Suppressor macrophage (primary cell): ENCODE data around the gene LRGUK.
A peak's percentile ranks its signal among the peaks of the same experiment; 100 is the strongest.
"Not testable (repeated sequence)": the region's sequence is repeated elsewhere in the genome, so short reads cannot be mapped to it uniquely, and the experiment has no call there.

Experiments used
- DNase-seq, 4 experiments: peaks; one replicate each; pipeline ENCODE4 v3.0.0-alpha.2; 2020 to 2022

Gene LRGUK

DNA sequence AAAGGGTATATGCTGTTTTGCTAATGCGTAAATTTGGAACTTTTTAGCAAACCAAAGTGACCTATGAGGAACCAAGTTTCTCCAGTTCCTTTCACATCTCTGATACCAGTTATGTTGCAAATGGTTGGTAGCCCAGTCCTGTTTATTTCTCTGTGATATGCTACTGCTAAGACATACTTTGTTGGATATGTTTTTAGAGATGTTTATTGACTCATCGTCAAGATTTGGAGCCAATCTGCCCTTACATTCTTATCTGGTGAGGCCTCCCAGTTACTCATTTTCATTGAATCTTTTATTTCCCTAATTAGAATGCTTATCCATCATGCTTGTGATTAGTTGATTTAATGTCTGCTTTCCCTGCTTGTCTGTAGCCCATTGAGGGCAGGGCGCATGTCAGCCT, 58.9 kb downstream of the LRGUK start:
- DNase-seq: no peak

DNA sequence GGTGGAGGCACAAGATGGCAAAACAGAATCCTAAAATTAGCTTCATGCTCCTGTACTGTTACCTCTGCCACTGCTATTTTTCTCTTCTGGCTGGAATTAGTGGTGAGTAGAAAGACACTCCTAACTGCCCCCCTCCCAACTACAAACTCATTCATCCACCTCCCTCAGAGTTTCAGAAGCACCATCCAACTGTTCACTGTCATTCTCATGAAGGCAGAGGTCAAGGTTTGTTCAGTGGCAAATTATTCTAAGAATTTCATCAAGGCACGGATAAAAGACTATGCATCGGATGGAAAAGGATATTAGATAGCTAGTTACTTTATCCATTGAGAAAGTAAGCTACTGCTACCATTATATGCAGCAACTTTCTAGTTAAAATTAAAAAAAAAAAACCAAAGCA, 59.7 kb downstream of the LRGUK start:
- no peak for DNase-seq

DNA sequence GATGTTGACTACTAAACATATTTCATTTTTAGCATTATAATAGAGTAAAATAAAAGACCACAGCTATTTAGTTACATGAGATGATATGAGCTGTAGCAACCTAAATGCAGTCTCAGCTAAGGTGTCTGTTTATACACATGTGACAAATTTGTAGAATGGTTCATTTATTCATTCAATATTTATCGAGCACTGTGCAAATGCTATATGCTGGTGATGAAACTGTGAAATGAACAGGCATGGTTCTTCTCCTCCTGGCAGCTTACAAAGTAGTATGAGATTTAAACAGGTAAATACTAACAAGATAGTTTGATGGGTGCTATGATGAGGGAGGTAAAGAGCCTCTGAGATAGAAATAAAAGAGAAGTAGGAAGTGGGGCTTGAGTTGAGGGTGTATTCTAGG, 60.8 kb downstream of the LRGUK start:
- DNase-seq: no peak

DNA sequence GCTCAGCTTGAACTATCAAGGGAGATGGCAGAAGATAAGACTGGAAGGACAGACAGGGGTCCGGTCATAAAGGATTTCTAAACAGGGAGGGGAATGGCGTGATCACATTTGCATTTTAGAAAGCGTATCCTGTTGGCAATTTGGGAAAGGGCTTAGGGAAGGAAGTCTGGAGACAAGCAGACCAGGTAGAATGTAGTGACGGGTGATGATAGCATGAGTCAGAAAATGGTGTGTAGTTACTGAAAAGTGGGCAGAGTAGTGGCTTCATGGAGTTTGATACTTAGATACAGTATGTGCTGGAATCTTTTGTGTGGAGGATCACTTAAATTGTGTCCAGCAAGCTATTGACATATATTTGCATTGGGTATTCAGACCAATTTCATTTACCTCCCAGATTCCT, 61.2 kb downstream of the LRGUK start:
- no peak for DNase-seq

DNA sequence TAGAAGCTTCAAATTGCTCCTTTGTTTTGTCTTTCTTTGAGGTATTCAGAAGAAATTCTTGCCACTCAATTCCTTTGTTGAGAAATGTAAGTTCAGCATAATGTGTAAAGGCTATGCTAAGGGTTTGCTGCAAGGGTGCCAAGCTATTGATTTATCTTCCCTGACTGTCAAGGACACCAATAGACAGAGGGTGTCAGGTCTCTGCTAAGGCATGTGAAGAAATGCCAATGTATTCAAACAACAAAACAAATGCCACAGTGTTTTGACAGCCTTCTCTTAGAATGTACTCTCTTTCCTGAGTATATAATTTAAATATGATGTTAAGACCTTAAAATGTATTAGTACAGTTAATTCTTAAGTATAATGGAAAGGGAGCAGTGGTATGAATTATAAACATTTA, 62.4 kb downstream of the LRGUK start:
- DNase-seq: no peak

DNA sequence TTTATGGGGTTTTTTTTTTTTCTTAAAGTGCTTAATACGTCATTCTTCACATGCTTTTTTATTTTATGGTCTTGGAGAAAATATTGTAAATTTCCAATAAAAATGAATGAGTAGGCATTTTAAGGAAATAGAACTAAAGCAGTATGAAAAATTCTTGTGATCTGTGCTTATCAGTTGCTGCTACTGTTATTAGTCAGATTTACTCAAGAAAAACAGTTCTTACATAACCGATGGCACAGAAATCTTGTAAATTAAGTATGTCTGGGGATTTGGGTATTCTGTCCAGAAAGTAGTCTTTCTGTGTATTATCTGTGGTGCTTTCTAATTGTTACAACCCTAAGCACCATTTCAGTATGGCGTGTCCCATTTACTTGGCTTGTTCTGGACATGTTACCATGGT, 64.7 kb downstream of the LRGUK start:
- peak in 2 of 4 experiments; percentile 42 to 46 for DNase-seq

DNA sequence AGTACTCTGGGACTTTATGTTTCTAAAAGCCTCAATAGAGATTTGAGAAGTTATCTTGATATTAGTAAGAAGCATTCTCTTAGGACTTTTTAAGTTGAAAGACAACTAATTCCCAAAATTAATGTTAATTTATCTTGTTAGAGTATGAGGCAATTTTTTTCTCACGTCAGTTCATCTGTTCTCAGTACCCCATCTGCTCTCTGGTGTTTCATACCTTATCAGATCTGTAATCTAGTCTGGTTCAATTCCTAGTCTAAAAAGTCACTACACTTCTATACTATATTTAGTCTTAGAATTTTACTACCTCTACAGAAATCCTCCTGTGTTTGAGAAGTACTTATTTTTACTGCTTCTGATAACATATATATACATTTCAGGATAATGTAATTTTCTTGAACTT, 66.1 kb downstream of the LRGUK start:
- DNase-seq: no peak

DNA sequence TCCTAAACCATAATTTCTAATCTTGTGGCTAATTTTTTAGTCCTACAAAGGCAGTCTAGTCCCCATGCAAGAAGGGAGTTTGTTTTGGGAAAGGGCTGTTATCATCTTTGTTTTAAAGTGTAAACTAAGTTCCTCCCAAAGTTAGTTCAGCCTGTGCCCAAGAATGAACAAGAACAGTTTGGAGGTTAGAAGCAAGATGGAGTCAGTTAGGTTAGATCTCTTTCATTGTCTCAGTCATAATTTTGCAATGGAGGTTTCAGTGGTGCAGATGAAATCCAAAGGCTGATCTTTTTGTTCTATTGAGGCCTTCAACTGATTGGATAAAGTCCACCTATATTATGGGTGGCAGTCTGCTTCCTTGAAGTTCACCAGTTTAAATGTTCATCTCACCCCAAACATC, 68.1 kb downstream of the LRGUK start:
- no peak for DNase-seq

DNA sequence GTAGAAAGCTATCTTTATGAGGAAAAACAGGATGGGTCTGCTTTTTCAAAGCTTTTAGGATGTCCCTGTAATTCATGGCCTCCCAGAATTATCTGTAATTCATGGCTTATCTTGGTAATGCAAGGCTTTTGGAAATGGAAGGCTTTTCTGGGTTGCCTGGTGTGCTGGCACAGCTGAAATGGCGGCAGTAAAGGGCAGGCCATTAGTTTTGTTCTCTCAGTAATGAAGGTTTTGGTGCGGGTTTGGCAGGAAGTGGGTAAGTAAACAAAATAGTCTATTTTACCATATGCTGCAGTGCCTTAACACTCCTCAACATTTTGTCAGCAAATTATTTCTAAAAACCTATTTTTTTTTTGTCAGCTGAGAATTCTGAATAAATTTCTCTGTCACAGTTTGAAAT, 69.3 kb downstream of the LRGUK start:
- DNase-seq: no peak

DNA sequence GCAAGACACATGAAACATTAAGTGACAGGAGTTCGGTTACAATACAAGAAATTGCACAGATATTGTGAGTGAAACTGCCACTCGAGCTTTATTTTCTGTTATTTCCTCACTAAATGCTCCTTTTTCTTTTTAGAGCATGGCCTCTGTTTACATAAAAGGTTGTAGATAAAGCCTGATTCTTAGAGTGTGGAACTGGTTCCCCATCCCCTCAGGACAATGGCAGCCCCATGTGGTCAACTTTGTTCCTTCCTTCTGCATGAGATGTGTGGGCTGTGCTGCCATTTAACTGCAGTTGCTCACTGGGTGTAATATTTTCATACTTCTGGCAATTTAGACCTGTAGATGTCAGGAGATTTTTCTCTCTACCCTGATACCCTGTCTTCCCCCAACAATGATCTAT, 70.2 kb downstream of the LRGUK start:
- peak; percentile 22 to 62 (median 55) for DNase-seq

DNA sequence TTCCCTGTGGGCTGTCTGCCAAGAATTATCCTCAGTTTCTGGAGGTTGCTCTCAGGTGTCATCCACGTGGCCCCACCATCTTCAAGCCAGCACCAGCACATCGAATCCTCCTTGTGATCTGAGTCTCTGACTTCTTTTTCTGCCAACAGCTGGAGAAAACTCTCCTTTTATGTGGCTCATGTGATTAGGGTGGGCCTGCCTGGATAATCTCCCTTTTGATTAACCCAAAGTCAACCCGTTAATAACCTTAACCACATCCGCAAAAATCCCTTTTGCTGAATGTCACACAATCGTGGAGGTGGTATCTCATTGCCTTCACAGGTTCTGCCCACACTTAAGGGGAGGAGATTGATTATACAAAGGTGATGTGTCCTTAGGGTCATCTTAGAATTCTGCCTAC, 73.8 kb downstream of the LRGUK start:
- DNase-seq: no peak

DNA sequence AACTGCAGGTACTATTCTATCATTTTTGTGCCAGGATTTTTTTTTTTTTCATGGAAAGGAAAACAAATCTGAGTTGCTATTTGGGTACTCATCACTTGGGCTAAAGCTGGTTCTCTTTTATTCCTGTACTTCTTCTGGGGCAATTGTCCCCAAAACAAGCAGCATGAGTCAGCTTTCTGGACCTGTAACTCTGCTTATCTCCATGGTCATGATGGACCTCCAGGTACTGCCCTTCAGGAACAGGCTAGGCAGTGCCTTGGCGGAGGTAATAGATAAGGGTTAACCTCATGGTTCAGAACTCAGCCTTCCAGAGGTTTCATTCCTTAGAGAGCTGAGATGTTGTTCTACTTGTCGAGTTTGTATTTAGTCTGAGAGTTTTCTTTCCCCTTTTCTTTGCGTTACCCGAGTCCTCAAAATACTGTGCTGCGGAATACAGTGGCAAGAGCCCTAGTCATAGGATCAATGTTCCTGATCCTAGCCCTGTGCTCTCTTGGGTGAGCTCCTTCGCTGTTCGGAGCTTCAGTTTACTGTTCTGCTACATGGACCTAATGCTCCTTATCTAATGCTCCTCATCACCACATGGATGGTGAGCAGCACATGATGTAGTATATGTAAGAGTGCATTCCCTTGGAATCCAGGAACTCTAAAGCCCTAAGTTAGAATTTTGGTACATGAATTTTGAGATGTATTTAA, 74.6 kb downstream of the LRGUK start:
- DNase-seq: no peak

DNA sequence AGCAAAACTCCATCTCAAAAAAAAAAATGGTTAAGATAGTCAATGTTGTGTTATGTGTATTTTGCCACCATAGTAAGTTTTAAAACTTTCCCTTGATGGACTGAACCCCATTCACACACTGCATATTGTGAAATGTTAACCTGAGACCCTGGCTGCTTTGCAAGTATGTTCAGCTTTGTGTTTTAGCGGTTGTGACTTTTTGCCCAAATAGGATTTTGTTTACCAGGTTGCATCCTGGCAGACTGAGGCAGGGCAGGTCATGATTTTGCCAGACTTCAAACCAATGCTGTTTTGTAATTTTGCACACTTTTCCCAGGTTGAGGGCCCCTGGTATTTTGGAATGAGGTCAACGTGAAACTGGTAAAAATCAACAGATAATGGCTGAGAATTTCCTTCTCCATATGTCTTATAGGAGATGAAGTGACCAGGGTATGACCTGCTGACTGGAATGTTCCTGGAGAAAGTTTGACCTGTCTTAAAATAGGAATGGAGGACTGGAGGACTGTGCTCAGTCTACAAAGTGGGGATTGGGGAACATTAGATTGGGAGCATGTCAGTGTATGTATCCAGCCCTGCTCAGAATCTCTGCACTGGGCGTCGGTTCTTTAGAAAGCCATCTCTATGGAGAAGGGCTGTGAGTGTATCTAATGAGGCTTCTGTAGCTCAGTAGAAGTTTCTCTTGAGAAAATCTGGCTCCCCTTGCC, 76.2 kb downstream of the LRGUK start:
- no peak for DNase-seq

DNA sequence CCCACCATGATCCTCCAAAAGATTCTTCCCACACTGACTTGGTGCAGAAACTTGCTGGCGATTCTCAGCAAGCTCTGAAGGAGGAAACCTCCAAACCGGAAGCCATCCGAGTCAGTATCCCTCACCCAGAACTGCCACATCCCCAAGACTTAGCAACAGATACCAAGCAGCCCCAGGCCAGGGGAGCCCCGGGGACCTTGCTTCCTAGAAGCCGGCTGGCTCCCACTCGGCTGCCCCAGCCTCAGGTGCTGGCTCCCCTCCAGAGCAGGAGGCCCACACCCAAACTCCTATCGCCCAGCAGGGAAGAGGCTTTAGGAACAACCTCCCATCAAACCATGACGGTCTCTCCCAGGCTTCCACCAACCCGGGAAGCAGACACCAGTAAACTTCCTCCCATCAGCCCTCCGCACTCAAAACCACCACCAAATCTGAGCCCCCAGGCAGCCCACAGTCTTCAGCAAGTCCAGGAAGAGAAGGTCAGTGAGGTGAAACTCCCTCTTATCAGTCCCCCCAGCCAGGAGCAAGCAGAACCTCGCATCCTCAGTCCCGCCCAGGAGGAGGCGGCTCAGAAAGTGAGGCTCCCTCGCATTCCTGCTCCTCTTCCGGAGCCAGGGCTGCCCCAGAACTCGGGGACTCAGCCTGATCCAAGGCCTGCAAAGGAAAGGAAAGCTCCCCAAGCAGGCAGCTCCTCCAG, 82.3 kb downstream of the LRGUK start:
- no peak for DNase-seq

DNA sequence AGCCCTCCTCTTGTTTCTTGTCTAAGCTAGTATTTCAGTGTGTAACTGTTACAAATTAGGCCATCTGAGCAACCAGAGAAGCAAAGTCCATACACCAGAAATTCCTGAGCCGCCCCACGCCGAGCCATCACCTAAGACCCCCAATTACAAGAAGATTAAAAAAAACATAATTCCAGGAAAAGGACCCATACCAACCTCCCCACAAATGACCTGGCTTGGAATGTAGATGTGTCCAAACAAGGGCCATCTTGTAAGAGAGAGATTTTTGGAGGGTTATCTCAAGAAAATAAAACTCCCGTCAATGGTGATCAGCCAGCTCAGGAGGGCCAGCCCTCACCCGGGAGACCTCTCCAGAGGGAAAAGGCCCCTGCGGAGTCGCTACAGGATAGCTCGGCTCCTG, 83.1 kb downstream of the LRGUK start:
- no peak for DNase-seq

DNA sequence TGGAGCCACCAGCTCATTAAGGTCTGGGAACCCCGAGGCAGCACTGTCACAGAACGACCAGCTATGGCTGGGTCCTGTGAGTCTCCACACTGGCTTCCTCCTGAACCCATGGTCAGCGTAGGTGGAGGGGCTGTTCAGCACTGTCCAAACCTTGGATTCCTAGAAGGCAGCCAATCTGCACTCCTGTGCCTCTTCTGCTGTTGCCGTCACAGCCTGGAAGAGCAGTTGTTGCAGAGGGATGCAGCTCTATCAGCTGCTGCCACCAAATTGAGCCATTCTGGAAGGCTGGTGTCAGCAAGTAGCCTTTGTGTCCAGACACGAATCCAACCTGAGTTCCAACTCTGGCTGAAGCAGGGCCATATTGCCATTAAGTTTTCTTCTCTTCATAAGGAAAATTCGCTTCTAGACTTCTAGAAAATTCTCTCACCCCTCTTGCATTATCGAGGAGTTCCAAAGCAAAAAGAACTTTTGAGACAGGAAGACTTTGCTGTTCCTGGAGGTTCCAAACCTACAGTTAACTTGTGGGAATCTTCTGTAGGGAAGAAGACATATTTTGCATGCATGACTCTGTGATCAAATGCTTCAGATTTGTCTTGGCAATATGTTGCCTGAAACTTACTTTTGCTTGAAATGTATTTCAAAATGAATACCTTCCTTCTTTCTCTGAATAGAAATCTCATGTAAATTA, 84.0 kb downstream of the LRGUK start:
- no peak for DNase-seq

DNA sequence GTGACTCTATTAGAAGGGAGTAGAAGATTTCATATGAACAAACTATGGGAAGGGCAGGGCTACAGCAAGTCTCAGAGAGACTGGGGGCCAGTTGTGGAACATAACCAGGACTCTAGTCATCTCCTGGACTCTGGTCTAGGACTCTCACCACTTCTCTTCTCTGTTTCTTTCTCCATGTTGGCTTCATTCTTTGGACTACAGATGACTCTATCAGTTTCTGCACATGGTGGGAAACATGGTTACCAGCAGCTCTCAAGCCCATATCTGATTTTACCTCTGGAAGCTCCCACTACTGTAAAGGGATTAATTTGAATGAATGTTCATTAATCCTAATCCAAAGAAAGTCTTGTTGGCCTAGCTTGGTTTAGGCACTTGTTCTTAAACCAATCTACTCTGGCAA, 84.7 kb downstream of the LRGUK start:
- no peak for DNase-seq

DNA sequence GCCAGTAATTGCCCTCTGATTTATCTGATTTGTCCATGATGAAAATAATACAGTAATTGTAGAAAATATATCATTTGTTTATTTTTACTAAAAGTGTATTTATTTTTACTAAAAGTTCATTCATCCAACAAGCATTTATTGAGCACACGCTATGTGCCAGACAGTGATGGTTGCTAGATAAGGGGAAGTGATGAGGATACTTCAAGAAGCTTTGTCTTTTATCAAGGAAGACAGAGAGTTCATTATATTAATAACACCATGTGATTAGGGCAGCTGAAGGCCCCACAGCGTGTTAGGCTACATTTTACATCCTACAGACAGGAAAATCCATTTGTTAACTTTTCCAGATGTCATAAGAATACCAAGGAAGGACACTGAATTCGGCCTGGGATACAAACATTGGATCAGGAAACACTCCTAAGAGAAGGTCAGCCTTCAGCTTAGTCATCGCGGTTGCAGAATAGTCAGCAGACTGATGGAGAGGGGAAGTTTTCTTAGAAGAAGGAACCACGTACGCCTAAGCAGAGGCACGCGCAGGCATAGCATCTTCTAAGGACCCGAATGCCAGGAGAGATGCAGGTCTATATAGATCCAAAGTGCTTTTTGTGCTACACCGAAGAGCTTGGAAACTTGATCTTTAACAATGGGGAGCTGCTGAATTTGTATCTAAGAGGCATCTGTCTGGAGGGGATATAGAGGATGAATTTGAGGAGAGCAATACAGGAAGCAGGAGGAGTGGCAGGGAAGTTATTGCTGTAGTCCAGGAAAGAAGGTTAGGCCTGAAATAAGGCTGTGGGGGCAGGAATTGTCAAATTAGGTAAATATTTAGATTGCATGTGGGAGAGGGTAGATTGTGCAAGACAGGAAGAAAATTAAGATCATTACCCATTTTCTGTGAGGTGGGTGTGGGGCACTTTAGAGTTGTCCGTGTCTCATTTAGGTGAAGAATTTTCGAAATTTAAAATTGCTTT, 85.7 kb downstream of the LRGUK start:
- DNase-seq: peak; percentile 87 to 95 (median 92)

DNA sequence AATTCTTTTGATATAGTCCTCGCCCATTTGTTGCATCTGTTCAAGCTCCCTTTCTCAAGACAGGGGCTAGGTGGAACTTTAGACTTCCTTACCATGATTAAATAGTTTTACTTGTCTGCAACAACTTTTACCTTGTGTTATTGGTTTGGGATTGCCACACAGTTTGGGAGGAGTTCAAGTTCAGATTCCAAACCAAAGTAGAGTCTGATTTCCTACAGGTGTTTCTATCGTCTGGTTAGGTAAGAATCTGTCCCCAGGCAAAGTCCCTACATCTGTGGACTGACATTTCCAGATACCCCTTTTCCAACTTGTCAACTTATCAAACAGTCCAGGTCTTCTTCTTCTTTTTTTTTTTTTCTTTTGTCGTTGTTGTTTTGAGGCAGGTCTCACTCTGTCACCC, 93.1 kb downstream of the LRGUK start:
- DNase-seq: no peak

DNA sequence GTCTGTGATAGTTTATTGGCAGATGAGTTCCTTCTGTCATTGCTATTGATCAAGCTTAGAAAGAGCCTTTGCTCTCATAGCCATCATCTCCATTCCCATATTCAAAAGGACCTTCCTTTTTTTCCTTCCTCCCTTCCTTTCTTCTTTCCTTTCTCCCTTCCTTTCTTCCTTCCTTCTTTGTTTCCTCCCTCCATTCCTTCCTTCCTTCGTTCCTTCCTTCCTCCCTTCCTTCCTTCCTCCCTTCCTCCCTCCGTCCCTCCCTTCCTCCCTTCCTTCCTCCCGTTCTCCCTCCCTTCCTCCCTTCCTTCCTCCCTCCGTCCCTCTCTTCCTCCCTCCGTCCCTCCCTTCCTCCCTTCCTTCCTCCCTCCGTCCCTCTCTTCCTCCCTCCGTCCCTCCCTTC, 104.2 kb downstream of the LRGUK start:
- not testable (repeated sequence) for DNase-seq

DNA sequence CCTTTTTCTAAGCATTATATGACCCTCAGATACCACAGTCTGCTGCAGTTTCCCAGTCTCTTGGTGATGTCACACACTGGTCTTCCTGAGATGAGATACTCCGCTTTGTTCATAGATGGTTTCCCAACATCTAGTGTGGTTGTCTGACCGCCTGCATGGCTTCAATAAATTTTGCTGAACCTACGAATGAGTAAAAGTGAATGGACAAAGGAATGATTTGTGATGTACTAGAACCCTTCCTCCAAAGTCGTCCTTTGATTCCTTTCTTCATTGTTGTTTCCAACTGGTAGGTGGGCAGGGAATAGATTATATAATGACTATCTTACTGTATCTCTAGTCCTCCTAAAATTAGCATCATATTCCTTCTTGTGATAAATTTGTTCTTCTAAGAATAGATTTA, 107.1 kb downstream of the LRGUK start:
- no peak for DNase-seq

DNA sequence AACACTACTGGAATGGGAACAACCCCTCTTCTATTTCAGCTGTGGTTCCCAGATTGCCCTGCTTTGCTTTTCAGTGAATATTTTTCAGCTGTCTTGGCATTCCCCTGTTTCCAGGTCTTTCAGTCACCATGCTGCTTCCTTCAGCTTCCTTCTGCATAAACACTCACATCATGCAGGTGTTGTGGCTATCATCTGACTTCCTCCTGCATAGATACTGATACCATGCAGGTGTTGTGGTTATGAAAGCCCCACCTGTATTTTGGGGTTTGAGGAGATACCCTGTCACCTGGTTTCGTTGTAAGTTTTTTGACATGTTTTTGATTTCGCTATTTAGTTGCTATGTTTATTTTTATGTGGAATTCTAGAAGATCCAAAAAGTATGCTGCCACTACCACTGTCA, 118.1 kb downstream of the LRGUK start:
- no peak for DNase-seq
